HepG2 (cell line): ENCODE data around the gene TXN2. TPM values are rescaled to one million over a fixed set of nuclear protein-coding genes. Genes with fewer than 3 reads are reported as not detected.

ENCODE experiments used
- AKAP8 ChIP-seq: sonication (generic); formaldehyde crosslinking; IDR thresholded peaks from 2 replicates; pipeline ENCODE4 v1.5.1; 2020; ENCODE audit warnings: mild to moderate bottlenecking, missing genetic modification reagents
- GATAD2A ChIP-seq: IDR thresholded peaks from 2 replicates; pipeline ENCODE4 v1.6.1; 2016
- KDM1A ChIP-seq: IDR thresholded peaks from 2 replicates; pipeline ENCODE4 v1.6.1; 2016; ENCODE audit warnings: missing compliant biosample characterization
- MED8 ChIP-seq: sonication (generic); formaldehyde crosslinking; IDR thresholded peaks from 2 replicates; pipeline ENCODE4 v1.8.1; 2023; ENCODE audit warnings: mild to moderate bottlenecking, missing genetic modification reagents; ENCODE audit not compliant: insufficient replicate concordance
- NR2F1 ChIP-seq, 2 experiments: fragments of 450-650 bp in 1 of 2; formaldehyde crosslinking in 1 of 2; IDR thresholded peaks; 2 replicates each; pipeline versions ENCODE4 v1.5.0 to v1.6.1; 2016 to 2020; ENCODE audit warnings: mild to moderate bottlenecking in 1 of 2, missing compliant biosample characterization in 1 of 2, missing genetic modification reagents in 1 of 2, moderate library complexity in 1 of 2
- PLSCR1 ChIP-seq: sonication (generic); formaldehyde crosslinking; IDR thresholded peaks from 2 replicates; pipeline ENCODE4 v1.5.0; 2020; ENCODE audit warnings: missing genetic modification reagents, mild to moderate bottlenecking, borderline replicate concordance
- SMAD9 ChIP-seq: sonication (generic); formaldehyde crosslinking; IDR thresholded peaks from 2 replicates; pipeline ENCODE4 v1.5.1; 2020; ENCODE audit warnings: mild to moderate bottlenecking, missing genetic modification reagents
- TIGD3 ChIP-seq: sonication (generic); formaldehyde crosslinking; IDR thresholded peaks from 2 replicates; pipeline ENCODE4 v1.5.1; 2020; ENCODE audit warnings: mild to moderate bottlenecking, missing genetic modification reagents, borderline replicate concordance
- WIZ ChIP-seq: sonication (generic); formaldehyde crosslinking; IDR thresholded peaks from 2 replicates; pipeline ENCODE4 v1.5.1; 2020; ENCODE audit warnings: mild to moderate bottlenecking, missing genetic modification reagents
- ZMYM2 ChIP-seq: sonication (generic); formaldehyde crosslinking; IDR thresholded peaks from 2 replicates; pipeline ENCODE4 v1.8.0; 2022; ENCODE audit warnings: mild to moderate bottlenecking, missing genetic modification reagents
- ZNF543 ChIP-seq: sonication (generic); formaldehyde crosslinking; IDR thresholded peaks from 2 replicates; pipeline ENCODE4 v1.4.0; 2020; ENCODE audit warnings: mild to moderate bottlenecking, missing genetic modification reagents
- polyA plus RNA-seq, 8 experiments: library from polyadenylated mRNA; depleted of rRNA in 3 of 8; stranded (reverse) in 7 of 8; unstranded in 1 of 8; fragments of >200 nt; fragmentation: Illumina TruSeq in 4 of 8; extraction: Trizol in 4 of 8; gene quantifications; 2 replicates each; pipeline versions ENCODE4 v1.2.1 to v1.2.3, GENCODE V29; 2011 to 2016; ENCODE audit warnings: low read depth in 4 of 8, missing spikeins in 1 of 8, mixed read lengths in 1 of 8; ENCODE audit not compliant: insufficient read depth in 1 of 8
- total RNA-seq, 5 experiments: library from RNA; depleted of rRNA; stranded (reverse); fragments of >200 nt; fragmentation: Illumina TruSeq; extraction: Trizol; gene quantifications; 2 replicates each; pipeline ENCODE4 v1.2.3, GENCODE V29; 2016; ENCODE audit warnings: low read depth in 1 of 5
- TF ChIP-seq, protein P1 (sequence below): sonication (generic); formaldehyde crosslinking; conservative IDR thresholded peaks from 2 replicates; pipeline ENCODE4 v1.4.0; 2020; ENCODE audit warnings: mild to moderate bottlenecking, missing genetic modification reagents, moderate library complexity
- TF ChIP-seq, protein P2 (sequence below): sonication (generic); formaldehyde crosslinking; IDR thresholded peaks from 2 replicates; pipeline ENCODE4 v1.9.0; 2021; ENCODE audit warnings: mild to moderate bottlenecking, missing genetic modification reagents
- TF ChIP-seq, protein P3 (sequence below): sonication (generic); formaldehyde crosslinking; IDR thresholded peaks from 2 replicates; pipeline ENCODE4 v1.4.0; 2020; ENCODE audit warnings: missing genetic modification reagents

The TXN2 gene
- total and polyA plus RNA-seq, 2 of the 13 experiments (the other 11 are each of a cell fraction or from before 2014, with no cell fraction given) = 41.4 to 109 TPM

GRCh38 chr22:36419177-36419911, 62.1 kb downstream of the TXN2 start (continued):
- TF ChIP-seq, protein P1, sequence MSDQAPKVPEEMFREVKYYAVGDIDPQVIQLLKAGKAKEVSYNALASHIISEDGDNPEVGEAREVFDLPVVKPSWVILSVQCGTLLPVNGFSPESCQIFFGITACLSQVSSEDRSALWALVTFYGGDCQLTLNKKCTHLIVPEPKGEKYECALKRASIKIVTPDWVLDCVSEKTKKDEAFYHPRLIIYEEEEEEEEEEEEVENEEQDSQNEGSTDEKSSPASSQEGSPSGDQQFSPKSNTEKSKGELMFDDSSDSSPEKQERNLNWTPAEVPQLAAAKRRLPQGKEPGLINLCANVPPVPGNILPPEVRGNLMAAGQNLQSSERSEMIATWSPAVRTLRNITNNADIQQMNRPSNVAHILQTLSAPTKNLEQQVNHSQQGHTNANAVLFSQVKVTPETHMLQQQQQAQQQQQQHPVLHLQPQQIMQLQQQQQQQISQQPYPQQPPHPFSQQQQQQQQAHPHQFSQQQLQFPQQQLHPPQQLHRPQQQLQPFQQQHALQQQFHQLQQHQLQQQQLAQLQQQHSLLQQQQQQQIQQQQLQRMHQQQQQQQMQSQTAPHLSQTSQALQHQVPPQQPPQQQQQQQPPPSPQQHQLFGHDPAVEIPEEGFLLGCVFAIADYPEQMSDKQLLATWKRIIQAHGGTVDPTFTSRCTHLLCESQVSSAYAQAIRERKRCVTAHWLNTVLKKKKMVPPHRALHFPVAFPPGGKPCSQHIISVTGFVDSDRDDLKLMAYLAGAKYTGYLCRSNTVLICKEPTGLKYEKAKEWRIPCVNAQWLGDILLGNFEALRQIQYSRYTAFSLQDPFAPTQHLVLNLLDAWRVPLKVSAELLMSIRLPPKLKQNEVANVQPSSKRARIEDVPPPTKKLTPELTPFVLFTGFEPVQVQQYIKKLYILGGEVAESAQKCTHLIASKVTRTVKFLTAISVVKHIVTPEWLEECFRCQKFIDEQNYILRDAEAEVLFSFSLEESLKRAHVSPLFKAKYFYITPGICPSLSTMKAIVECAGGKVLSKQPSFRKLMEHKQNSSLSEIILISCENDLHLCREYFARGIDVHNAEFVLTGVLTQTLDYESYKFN (CRISPR knock-in tag) = peak; percentile 99
- TF ChIP-seq MED8 (peak; percentile 95), NR2F1 (CRISPR knock-in tag; IDR thresholded peaks at IDR 0.05) (peak; percentile 54 to 55; a peak in 3 of 4 replicates), SMAD9 (CRISPR knock-in tag) (no peak), ZMYM2 (CRISPR knock-in tag) (0 out of 2 replicates have a peak, but pooled peaks have one; percentile 37), ZNF543 (no peak), PLSCR1 (CRISPR knock-in tag) (no peak; the same call in 1 of the 2 replicates), WIZ (no peak), AKAP8 (CRISPR knock-in tag) (peak; percentile 81), TIGD3 (CRISPR knock-in tag) (no peak), KDM1A (peak; percentile 62; the same call in 1 of the 2 replicates), GATAD2A (peak; percentile 97)
- TF ChIP-seq, protein P2, sequence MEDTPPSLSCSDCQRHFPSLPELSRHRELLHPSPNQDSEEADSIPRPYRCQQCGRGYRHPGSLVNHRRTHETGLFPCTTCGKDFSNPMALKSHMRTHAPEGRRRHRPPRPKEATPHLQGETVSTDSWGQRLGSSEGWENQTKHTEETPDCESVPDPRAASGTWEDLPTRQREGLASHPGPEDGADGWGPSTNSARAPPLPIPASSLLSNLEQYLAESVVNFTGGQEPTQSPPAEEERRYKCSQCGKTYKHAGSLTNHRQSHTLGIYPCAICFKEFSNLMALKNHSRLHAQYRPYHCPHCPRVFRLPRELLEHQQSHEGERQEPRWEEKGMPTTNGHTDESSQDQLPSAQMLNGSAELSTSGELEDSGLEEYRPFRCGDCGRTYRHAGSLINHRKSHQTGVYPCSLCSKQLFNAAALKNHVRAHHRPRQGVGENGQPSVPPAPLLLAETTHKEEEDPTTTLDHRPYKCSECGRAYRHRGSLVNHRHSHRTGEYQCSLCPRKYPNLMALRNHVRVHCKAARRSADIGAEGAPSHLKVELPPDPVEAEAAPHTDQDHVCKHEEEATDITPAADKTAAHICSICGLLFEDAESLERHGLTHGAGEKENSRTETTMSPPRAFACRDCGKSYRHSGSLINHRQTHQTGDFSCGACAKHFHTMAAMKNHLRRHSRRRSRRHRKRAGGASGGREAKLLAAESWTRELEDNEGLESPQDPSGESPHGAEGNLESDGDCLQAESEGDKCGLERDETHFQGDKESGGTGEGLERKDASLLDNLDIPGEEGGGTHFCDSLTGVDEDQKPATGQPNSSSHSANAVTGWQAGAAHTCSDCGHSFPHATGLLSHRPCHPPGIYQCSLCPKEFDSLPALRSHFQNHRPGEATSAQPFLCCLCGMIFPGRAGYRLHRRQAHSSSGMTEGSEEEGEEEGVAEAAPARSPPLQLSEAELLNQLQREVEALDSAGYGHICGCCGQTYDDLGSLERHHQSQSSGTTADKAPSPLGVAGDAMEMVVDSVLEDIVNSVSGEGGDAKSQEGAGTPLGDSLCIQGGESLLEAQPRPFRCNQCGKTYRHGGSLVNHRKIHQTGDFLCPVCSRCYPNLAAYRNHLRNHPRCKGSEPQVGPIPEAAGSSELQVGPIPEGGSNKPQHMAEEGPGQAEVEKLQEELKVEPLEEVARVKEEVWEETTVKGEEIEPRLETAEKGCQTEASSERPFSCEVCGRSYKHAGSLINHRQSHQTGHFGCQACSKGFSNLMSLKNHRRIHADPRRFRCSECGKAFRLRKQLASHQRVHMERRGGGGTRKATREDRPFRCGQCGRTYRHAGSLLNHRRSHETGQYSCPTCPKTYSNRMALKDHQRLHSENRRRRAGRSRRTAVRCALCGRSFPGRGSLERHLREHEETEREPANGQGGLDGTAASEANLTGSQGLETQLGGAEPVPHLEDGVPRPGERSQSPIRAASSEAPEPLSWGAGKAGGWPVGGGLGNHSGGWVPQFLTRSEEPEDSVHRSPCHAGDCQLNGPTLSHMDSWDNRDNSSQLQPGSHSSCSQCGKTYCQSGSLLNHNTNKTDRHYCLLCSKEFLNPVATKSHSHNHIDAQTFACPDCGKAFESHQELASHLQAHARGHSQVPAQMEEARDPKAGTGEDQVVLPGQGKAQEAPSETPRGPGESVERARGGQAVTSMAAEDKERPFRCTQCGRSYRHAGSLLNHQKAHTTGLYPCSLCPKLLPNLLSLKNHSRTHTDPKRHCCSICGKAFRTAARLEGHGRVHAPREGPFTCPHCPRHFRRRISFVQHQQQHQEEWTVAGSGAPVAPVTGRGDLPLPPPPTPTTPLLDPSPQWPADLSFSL (CRISPR knock-in tag) = no peak
- TF ChIP-seq, protein P3, sequence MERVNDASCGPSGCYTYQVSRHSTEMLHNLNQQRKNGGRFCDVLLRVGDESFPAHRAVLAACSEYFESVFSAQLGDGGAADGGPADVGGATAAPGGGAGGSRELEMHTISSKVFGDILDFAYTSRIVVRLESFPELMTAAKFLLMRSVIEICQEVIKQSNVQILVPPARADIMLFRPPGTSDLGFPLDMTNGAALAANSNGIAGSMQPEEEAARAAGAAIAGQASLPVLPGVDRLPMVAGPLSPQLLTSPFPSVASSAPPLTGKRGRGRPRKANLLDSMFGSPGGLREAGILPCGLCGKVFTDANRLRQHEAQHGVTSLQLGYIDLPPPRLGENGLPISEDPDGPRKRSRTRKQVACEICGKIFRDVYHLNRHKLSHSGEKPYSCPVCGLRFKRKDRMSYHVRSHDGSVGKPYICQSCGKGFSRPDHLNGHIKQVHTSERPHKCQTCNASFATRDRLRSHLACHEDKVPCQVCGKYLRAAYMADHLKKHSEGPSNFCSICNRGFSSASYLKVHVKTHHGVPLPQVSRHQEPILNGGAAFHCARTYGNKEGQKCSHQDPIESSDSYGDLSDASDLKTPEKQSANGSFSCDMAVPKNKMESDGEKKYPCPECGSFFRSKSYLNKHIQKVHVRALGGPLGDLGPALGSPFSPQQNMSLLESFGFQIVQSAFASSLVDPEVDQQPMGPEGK (CRISPR knock-in tag) = peak; percentile 96
